ENCODE results near the gene SRC.

DNA sequence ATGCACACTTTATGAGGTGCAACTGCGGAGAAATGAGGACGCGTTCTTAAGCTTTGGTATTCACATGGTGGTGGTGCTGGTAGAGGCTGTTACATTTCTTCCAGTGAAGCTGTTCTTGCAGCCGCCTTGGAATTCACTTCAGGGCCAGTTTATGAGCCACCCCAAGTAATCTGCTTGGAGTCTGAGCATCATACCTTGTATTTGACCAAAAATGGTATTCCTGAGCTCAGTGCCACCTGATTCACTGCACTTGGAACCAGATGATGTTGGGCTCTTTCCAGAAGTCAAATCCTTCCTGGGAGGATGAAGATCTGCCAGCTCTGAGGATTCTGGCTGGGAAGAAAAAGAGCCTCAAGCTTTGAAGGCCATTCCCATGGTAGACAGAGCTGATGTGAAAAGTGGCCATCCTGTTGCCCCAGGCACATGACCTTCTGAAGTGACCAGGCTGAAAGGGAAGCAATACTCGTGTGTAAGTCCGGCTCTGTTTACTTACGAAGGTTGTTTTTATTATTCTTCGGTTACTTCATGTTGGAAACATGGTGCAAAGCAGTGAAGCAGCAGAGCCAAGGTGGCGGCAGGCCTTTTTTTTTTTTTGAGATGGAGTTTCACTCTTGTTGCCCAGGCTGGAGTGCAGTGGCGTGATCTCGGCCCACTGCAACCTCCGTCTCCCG, 48.7 kb upstream of the SRC start:
- TF ChIP-seq POLR2A (IDR thresholded peaks at IDR 0.05), result no peak
- TF ChIP-seq EP300 (IDR thresholded peaks at IDR 0.05), result no peak
- TF ChIP-seq, protein P1, sequence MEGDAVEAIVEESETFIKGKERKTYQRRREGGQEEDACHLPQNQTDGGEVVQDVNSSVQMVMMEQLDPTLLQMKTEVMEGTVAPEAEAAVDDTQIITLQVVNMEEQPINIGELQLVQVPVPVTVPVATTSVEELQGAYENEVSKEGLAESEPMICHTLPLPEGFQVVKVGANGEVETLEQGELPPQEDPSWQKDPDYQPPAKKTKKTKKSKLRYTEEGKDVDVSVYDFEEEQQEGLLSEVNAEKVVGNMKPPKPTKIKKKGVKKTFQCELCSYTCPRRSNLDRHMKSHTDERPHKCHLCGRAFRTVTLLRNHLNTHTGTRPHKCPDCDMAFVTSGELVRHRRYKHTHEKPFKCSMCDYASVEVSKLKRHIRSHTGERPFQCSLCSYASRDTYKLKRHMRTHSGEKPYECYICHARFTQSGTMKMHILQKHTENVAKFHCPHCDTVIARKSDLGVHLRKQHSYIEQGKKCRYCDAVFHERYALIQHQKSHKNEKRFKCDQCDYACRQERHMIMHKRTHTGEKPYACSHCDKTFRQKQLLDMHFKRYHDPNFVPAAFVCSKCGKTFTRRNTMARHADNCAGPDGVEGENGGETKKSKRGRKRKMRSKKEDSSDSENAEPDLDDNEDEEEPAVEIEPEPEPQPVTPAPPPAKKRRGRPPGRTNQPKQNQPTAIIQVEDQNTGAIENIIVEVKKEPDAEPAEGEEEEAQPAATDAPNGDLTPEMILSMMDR (IDR thresholded peaks at IDR 0.05), result no peak

Data from tibial nerve (tissue), 4 donors.